ENCODE measurements around the gene S100A7A. TPM values are rescaled to one million over a fixed set of nuclear protein-coding genes. Genes with fewer than 3 reads are reported as not detected.

The S100A7A gene
- total RNA-seq, 1 donor from 2014 or later = not detected

- no peak overlapping the region for H3K4me3 Mint-ChIP-seq
- peaks cover 18% of the 10 kb centered on the region for H3K27me3 Mint-ChIP-seq
- DNase-seq (no peak), ATAC-seq (ENCODE audit: low read depth) (no peak)
- ChIA-PET CTCF (no interaction called here), POLR2A (no interaction called here)
- H3K36me3 Mint-ChIP-seq (ENCODE audit: low read depth) = no peaks in the 10 kb centered on the region
- no peak overlapping the region for H3K27ac Mint-ChIP-seq
- TF ChIP-seq CTCF (IDR thresholded peaks at IDR 0.05) = no peak
- H3K9me3 Mint-ChIP-seq = no peaks in the 10 kb centered on the region
- no peaks in the 10 kb centered on the region for H3K4me1 Mint-ChIP-seq
- intact Hi-C loops (cut with micrococcal nuclease) = no loop called here
Observed at GRCh38 chr1:153389973-153390879, 26.1 kb upstream of the S100A7A start.

- ATAC-seq (ENCODE audit: low read depth) = no peak
- no peak for DNase-seq
- CTCF ChIA-PET = no interaction called here
- Mint-ChIP-seq H3K27me3 (peaks cover 19% of the 10 kb centered on the region), H3K4me3 (no peak within 1 kb of the TSS), H3K36me3 (ENCODE audit: low read depth) (no peaks in the 10 kb centered on the region), H3K4me1 (no peaks in the 10 kb centered on the region), H3K27ac (no peak within 1 kb of the TSS), H3K9me3 (no peaks in the 10 kb centered on the region)
- no peak for TF ChIP-seq CTCF (IDR thresholded peaks at IDR 0.05)
- intact Hi-C loops (cut with micrococcal nuclease) = no loop called here
- POLR2A ChIA-PET = no interaction called here
Observed at GRCh38 chr1:153390938-153391710, 25.2 kb upstream of the S100A7A start, which contains the start of gene S100A8. TSS of gene S100A8 (minus strand) at chr1:153391073. CDS start at chr1:153390535, 538 bp downstream.

GRCh38 chr1:153392258-153392657 is 24.1 kb upstream of the S100A7A start:
- Mint-ChIP-seq H3K36me3 (ENCODE audit: low read depth) (no peaks in the 10 kb centered on the region), H3K27me3 (peaks cover 19% of the 10 kb centered on the region), H3K9me3 (no peaks in the 10 kb centered on the region), H3K4me1 (no peaks in the 10 kb centered on the region), H3K27ac (no peak overlapping the region), H3K4me3 (no peak overlapping the region)
- ATAC-seq (ENCODE audit: low read depth) (no peak), DNase-seq (no peak)
- ChIA-PET POLR2A (no interaction called here), CTCF (no interaction called here)
- TF ChIP-seq CTCF (IDR thresholded peaks at IDR 0.05) = no peak
- intact Hi-C loops (cut with micrococcal nuclease) = no loop called here

- peaks cover 17% of the 10 kb centered on the region for H3K27me3 Mint-ChIP-seq
- no peak overlapping the region for H3K4me3 Mint-ChIP-seq
- H3K36me3 Mint-ChIP-seq (ENCODE audit: low read depth) = no peaks in the 10 kb centered on the region
- H3K4me1 Mint-ChIP-seq = no peaks in the 10 kb centered on the region
- intact Hi-C loops (cut with micrococcal nuclease) = no loop called here
- no peak for TF ChIP-seq CTCF (IDR thresholded peaks at IDR 0.05)
- ChIA-PET CTCF (no interaction called here), POLR2A (no interaction called here)
- H3K9me3 Mint-ChIP-seq = no peaks in the 10 kb centered on the region
- no peak overlapping the region for H3K27ac Mint-ChIP-seq
- ATAC-seq (ENCODE audit: low read depth) (no peak), DNase-seq (no peak)
Observed at GRCh38 chr1:153392822-153393221, 23.5 kb upstream of the S100A7A start.

- H3K36me3 Mint-ChIP-seq (ENCODE audit: low read depth) = no peaks in the 10 kb centered on the region
- H3K9me3 Mint-ChIP-seq = no peaks in the 10 kb centered on the region
- peaks cover 19% of the 10 kb centered on the region for H3K27me3 Mint-ChIP-seq
- no peak for TF ChIP-seq CTCF (IDR thresholded peaks at IDR 0.05)
- ChIA-PET CTCF (no interaction called here), POLR2A (no interaction called here)
- no peak overlapping the region for H3K27ac Mint-ChIP-seq
- intact Hi-C loops (cut with micrococcal nuclease) = no loop called here
- H3K4me3 Mint-ChIP-seq = no peak overlapping the region
- no peaks in the 10 kb centered on the region for H3K4me1 Mint-ChIP-seq
- no peak for DNase-seq
- no peak for ATAC-seq (ENCODE audit: low read depth)
Observed at GRCh38 chr1:153393926-153394325, 22.4 kb upstream of the S100A7A start.

All from activated B cell treated with CpG ODN at 0.5 μM for 24 hours (primary cell).